ENCODE measurements around the gene RGS9. TPM values are rescaled to one million over a fixed set of nuclear protein-coding genes. Genes with fewer than 3 reads are reported as not detected.

Gene RGS9
- total and polyA plus RNA-seq, 2 experiments from 2014 or later = 12.8 to 29.6 TPM

DNA sequence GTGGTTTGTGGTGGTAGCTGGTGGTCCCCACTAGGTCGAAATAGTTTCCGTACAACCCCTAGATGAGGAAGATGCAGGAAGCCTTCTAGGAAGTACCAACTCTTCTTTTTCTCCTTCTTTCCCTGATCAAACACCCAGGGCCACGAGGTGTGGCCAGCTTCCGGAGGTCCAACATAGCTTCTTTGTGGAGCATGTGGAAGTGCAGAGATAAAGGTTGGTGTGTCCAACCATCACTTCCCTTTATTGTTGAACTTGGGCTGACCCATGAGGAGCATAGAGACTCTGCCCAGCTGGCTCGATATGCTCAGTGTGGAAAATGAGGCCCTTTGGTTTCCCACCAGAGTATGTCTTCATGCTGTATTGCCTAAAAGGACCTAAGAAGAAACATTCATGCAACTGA lies 6.3 kb upstream of the RGS9 start (continued):
- TF ChIP-seq, protein P1, sequence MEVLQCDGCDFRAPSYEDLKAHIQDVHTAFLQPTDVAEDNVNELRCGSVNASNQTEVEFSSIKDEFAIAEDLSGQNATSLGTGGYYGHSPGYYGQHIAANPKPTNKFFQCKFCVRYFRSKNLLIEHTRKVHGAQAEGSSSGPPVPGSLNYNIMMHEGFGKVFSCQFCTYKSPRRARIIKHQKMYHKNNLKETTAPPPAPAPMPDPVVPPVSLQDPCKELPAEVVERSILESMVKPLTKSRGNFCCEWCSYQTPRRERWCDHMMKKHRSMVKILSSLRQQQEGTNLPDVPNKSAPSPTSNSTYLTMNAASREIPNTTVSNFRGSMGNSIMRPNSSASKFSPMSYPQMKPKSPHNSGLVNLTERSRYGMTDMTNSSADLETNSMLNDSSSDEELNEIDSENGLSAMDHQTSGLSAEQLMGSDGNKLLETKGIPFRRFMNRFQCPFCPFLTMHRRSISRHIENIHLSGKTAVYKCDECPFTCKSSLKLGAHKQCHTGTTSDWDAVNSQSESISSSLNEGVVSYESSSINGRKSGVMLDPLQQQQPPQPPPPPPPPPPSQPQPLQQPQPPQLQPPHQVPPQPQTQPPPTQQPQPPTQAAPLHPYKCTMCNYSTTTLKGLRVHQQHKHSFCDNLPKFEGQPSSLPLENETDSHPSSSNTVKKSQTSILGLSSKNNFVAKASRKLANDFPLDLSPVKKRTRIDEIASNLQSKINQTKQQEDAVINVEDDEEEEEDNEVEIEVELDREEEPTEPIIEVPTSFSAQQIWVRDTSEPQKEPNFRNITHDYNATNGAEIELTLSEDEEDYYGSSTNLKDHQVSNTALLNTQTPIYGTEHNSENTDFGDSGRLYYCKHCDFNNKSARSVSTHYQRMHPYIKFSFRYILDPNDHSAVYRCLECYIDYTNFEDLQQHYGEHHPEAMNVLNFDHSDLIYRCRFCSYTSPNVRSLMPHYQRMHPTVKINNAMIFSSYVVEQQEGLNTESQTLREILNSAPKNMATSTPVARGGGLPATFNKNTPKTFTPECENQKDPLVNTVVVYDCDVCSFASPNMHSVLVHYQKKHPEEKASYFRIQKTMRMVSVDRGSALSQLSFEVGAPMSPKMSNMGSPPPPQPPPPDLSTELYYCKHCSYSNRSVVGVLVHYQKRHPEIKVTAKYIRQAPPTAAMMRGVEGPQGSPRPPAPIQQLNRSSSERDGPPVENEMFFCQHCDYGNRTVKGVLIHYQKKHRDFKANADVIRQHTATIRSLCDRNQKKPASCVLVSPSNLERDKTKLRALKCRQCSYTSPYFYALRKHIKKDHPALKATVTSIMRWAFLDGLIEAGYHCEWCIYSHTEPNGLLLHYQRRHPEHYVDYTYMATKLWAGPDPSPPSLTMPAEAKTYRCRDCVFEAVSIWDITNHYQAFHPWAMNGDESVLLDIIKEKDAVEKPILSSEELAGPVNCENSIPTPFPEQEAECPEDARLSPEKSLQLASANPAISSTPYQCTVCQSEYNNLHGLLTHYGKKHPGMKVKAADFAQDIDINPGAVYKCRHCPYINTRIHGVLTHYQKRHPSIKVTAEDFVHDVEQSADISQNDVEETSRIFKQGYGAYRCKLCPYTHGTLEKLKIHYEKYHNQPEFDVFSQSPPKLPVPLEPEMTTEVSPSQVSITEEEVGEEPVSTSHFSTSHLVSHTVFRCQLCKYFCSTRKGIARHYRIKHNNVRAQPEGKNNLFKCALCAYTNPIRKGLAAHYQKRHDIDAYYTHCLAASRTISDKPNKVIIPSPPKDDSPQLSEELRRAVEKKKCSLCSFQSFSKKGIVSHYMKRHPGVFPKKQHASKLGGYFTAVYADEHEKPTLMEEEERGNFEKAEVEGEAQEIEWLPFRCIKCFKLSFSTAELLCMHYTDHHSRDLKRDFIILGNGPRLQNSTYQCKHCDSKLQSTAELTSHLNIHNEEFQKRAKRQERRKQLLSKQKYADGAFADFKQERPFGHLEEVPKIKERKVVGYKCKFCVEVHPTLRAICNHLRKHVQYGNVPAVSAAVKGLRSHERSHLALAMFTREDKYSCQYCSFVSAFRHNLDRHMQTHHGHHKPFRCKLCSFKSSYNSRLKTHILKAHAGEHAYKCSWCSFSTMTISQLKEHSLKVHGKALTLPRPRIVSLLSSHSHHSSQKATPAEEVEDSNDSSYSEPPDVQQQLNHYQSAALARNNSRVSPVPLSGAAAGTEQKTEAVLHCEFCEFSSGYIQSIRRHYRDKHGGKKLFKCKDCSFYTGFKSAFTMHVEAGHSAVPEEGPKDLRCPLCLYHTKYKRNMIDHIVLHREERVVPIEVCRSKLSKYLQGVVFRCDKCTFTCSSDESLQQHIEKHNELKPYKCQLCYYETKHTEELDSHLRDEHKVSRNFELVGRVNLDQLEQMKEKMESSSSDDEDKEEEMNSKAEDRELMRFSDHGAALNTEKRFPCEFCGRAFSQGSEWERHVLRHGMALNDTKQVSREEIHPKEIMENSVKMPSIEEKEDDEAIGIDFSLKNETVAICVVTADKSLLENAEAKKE (CRISPR knock-in tag; IDR thresholded peaks at IDR 0.05) = no peak
- TF ChIP-seq, protein P2, sequence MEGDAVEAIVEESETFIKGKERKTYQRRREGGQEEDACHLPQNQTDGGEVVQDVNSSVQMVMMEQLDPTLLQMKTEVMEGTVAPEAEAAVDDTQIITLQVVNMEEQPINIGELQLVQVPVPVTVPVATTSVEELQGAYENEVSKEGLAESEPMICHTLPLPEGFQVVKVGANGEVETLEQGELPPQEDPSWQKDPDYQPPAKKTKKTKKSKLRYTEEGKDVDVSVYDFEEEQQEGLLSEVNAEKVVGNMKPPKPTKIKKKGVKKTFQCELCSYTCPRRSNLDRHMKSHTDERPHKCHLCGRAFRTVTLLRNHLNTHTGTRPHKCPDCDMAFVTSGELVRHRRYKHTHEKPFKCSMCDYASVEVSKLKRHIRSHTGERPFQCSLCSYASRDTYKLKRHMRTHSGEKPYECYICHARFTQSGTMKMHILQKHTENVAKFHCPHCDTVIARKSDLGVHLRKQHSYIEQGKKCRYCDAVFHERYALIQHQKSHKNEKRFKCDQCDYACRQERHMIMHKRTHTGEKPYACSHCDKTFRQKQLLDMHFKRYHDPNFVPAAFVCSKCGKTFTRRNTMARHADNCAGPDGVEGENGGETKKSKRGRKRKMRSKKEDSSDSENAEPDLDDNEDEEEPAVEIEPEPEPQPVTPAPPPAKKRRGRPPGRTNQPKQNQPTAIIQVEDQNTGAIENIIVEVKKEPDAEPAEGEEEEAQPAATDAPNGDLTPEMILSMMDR (conservative IDR thresholded peaks at IDR 0.05; ENCODE audit: low read depth in 2 of 2) = no peak
- TF ChIP-seq POLR2AphosphoS5 (IDR thresholded peaks at IDR 0.05; ENCODE audit: low read depth) (no peak), STAT1 (IDR thresholded peaks at IDR 0.05; ENCODE audit: unreplicated experiment) (no peak), CREB1 (CRISPR knock-in tag; IDR thresholded peaks at IDR 0.05; ENCODE audit: low read depth) (no peak)
- TF ChIP-seq, protein P3, sequence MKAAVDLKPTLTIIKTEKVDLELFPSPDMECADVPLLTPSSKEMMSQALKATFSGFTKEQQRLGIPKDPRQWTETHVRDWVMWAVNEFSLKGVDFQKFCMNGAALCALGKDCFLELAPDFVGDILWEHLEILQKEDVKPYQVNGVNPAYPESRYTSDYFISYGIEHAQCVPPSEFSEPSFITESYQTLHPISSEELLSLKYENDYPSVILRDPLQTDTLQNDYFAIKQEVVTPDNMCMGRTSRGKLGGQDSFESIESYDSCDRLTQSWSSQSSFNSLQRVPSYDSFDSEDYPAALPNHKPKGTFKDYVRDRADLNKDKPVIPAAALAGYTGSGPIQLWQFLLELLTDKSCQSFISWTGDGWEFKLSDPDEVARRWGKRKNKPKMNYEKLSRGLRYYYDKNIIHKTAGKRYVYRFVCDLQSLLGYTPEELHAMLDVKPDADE (IDR thresholded peaks at IDR 0.05) = no peak

DNA sequence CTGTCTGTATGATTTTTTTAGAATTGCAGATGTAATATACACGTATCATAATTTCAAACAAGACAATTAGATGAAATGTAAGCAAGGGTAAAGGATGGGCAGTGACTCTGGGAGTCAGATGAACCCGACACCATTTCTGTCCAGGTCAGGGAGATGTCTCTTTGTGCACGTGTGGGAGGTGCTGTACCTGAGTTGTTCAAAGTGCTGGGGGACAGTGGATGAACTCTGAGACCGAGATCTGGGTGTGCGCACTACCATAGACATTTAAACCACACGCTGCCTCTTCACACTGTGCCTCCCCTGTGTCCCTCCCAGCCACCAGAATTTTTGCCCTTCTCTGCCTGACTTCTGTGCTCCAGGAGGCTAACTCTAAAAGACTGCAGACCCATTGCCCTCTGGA lies 5.9 kb upstream of the RGS9 start:
- Histone ChIP-seq H3K36me3 (ENCODE audit: insufficient read depth) (no peaks in the 10 kb centered on the region), H4K20me1 (replicated peaks; ENCODE audit: insufficient read depth) (no peaks in the 10 kb centered on the region), H3K4me3 (no peak overlapping the region), H3K79me2 (replicated peaks; ENCODE audit: insufficient read depth) (no peaks in the 10 kb centered on the region), H3K27me3 (ENCODE audit: insufficient read depth) (no peaks in the 10 kb centered on the region), H3K4me2 (no peak overlapping the region), H3F3A (replicated peaks; ENCODE audit: low read depth) (no peaks in the 10 kb centered on the region), H3K9me2 (ENCODE audit: insufficient read depth) (no peaks in the 10 kb centered on the region), H2AFZ (no peak overlapping the region), H3K27ac (ENCODE audit: low read depth) (no peak overlapping the region), H3K4me1 (ENCODE audit: insufficient read depth) (no peaks in the 10 kb centered on the region)
- Mint-ChIP-seq H3K4me1 (no peaks in the 10 kb centered on the region), H3K9me3 (no peaks in the 10 kb centered on the region), H3K4me3 (no peak overlapping the region), H3K27ac (no peak overlapping the region), H3K36me3 (ENCODE audit: low read depth) (no peaks in the 10 kb centered on the region), H3K27me3 (ENCODE audit: insufficient read depth, low read depth, poor library complexity) (peaks cover 4% of the 10 kb centered on the region)
- ATAC-seq (no peak), DNase-seq (ENCODE audit: low spot score) (no peak)
- TF ChIP-seq NANOG (IDR thresholded peaks at IDR 0.05; ENCODE audit: borderline replicate concordance) (no peak), JUNB (IDR thresholded peaks at IDR 0.05; ENCODE audit: unreplicated experiment) (no peak), STAT1 (IDR thresholded peaks at IDR 0.05; ENCODE audit: unreplicated experiment) (no peak), ZNF331 (CRISPR knock-in tag; IDR thresholded peaks at IDR 0.05; ENCODE audit: low read depth) (no peak), POLR2AphosphoS5 (IDR thresholded peaks at IDR 0.05; ENCODE audit: low read depth) (no peak)
- TF ChIP-seq, protein P4, sequence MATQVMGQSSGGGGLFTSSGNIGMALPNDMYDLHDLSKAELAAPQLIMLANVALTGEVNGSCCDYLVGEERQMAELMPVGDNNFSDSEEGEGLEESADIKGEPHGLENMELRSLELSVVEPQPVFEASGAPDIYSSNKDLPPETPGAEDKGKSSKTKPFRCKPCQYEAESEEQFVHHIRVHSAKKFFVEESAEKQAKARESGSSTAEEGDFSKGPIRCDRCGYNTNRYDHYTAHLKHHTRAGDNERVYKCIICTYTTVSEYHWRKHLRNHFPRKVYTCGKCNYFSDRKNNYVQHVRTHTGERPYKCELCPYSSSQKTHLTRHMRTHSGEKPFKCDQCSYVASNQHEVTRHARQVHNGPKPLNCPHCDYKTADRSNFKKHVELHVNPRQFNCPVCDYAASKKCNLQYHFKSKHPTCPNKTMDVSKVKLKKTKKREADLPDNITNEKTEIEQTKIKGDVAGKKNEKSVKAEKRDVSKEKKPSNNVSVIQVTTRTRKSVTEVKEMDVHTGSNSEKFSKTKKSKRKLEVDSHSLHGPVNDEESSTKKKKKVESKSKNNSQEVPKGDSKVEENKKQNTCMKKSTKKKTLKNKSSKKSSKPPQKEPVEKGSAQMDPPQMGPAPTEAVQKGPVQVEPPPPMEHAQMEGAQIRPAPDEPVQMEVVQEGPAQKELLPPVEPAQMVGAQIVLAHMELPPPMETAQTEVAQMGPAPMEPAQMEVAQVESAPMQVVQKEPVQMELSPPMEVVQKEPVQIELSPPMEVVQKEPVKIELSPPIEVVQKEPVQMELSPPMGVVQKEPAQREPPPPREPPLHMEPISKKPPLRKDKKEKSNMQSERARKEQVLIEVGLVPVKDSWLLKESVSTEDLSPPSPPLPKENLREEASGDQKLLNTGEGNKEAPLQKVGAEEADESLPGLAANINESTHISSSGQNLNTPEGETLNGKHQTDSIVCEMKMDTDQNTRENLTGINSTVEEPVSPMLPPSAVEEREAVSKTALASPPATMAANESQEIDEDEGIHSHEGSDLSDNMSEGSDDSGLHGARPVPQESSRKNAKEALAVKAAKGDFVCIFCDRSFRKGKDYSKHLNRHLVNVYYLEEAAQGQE (IDR thresholded peaks at IDR 0.05; ENCODE audit: unreplicated experiment) = no peak
- TF ChIP-seq, protein P2 (conservative IDR thresholded peaks at IDR 0.05; ENCODE audit: low read depth in 2 of 2) = no peak
